GM19023 (cell line): ENCODE data around the gene RELA.
"Not testable (repeated sequence)": the region's sequence is repeated elsewhere in the genome, so short reads cannot be mapped to it uniquely, and the experiment has no call there.

Source experiments
- ATAC-seq: cut with Tn5 transposase; IDR thresholded peaks from one replicate; pipeline ENCODE4 v1.9.1; 2021; ENCODE audit warnings: mild to moderate bottlenecking, moderate library complexity; ENCODE audit not compliant: unreplicated experiment

The RELA gene

GRCh38 chr11:65649656-65650546, 12.8 kb downstream of the RELA start:
- ATAC-seq = no peak

DNA sequence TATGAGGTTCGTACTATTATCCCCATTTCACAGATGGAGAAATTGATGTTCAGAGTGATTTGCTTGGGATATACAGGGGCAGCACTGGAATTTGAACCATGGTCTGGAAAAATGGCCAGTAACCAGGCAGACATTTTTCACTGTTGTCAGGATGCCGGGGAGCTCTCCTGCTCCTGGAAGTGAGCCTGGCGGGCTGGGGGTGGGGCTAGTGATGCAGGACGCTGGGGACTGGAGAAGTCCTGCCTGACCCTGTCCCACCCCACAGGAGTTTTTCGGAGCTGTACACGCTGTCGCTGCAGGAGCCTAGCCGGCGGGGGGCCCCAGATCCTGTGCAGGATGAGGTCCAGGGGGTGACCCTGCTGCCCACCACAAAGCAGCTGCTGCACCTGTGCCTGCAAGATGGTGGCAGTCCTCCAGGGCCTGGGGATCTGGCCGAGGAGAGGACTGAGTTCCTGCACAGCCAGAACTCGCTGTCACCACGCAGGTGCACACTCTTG, 13.7 kb downstream of the RELA start:
- no peak for ATAC-seq

DNA sequence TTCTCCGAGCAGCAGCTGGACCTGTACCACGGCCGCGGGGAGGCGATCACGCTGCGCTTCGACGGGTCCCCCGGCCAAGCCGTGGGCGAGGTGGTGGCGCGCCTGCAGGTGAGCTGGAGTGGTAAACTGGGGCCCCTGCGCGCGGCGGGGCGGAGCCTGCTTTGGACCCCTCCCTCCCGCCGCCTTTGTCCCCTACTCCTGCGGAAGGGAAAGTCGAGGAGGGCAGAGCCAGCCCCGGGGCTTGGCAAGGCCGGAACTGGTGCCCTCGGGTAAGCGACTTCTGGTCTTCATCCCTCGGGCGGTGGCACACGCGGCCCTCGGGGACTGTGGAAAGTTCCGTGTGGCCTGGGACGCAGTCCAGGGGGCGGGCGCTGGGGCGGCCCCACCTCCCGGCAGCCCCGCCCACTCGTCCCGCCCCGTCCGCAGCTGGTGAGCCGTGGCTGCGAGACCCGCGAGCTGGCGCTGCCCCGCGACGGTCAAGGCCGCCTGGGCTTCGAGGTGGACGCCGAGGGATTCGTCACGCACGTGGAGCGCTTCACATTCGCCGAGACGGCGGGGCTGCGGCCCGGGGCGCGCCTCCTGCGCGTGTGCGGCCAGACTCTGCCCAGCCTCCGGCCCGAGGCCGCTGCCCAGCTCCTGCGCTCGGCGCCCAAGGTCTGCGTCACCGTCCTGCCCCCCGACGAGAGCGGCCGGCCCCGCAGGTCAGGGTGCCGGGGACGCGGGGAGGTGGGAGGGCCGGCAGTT, 15.6 kb downstream of the RELA start:
- ATAC-seq = no peak

DNA sequence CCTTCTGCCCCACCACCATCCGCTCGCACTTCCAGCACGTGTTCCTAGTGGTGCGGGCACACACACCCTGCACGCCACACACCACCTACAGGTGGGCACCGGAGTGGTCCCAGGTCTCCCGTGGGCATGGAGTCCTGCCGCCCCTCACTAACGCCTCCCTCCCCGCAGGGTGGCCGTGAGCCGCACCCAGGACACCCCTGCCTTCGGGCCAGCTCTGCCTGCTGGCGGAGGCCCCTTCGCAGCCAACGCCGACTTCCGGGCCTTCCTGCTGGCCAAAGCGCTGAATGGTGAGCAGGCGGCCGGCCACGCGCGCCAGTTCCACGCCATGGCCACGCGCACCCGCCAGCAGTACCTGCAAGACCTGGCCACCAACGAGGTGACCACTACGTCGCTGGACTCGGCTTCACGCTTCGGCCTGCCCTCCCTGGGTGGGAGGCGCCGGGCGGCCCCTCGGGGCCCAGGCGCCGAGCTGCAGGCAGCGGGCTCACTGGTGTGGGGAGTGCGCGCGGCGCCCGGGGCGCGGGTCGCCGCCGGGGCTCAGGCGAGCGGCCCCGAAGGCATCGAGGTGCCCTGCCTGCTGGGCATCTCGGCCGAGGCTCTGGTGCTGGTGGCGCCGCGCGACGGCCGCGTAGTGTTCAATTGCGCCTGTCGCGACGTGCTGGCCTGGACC, 16.3 kb downstream of the RELA start:
- no peak for ATAC-seq

DNA sequence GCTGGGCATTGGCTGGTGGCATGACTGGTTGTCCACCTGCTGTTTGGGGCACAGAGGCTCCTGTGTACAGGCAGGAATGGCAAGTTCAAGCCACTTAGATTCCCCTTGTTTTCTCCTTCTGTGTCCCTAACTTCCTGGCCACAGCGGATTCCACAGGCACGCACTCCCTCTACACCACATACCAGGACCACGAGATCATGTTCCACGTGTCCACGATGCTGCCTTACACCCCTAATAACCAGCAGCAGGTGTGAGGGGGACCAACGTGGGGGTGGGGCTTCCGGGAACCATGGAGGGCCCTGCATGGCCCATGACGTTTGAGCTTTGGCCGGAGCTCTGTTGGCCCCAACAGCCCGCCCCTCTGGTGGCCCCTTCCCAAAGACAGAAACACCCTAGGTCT, 17.0 kb downstream of the RELA start:
- ATAC-seq = no peak

DNA sequence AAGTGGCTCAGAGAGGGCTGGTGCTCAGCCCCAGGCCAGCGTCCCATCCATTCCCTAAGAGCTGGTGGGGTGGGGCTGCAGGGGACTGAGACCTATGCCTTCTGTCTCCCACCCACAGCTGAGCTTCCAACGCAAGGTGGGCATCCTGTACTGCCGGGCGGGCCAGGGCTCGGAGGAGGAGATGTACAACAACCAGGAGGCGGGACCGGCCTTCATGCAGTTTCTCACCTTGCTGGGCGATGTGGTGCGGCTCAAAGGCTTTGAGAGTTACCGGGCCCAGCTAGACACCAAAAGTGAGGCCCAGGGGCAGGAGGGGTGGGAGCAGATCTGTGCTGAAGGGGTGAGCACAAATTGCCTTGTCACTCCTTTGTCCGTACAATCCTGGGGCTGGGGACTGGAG, 17.9 kb downstream of the RELA start:
- ATAC-seq = no peak

DNA sequence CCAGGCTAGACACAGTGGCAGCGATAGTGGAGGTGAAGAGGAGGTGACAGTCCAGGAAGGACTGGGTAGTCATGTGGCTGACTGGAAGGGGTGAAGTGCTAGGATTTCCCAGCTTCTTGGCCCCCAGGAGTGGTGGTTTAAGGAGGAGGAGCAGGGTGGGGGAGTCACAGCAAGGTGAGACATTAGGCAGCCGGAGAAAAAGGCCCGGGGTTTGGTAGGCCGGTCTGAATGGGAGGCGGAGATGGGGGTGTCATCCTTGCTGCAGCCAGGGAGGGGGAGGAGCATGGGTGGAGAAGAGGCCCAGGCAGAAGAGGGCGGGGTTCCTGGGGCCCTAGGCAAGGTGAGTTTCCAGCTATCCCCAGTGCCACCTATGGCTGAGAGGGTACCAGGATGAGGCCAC, 18.7 kb downstream of the RELA start:
- no peak for ATAC-seq

- no peak for ATAC-seq
Observed at GRCh38 chr11:65642014-65642671, 20.6 kb downstream of the RELA start.

DNA sequence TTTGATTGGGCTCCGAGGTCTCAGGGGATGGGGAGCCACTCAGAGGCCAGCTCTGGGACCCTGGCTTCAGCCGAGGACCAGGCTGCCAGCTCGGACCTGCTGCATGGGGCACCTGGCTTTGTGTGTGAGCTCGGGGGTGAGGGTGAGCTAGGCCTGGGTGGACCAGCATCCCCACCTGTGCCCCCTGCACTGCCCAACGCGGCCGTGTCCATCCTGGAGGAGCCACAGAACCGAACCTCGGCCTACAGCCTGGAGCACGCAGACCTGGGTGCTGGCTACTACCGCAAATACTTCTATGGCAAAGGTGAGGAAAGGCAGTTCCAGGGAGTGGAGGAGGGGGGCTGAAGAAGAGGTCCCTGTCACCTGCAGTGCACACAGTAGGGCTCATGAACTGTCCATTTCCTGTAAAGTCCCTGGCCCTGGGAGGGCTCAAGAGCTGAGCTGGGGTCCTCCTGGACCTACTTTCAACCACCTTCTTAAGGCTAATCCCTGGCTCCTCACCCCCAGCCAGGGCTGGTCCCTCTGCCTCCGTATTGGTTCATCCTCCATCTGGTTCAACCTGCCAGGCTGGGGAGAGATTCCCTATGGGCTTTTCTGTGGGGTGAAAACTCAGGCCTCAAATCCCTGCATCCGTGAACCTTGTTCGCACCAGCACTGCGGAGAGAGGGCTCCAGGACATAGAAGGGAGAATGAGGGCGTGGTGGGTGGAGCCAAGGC, 21.3 kb downstream of the RELA start:
- ATAC-seq = no peak

DNA sequence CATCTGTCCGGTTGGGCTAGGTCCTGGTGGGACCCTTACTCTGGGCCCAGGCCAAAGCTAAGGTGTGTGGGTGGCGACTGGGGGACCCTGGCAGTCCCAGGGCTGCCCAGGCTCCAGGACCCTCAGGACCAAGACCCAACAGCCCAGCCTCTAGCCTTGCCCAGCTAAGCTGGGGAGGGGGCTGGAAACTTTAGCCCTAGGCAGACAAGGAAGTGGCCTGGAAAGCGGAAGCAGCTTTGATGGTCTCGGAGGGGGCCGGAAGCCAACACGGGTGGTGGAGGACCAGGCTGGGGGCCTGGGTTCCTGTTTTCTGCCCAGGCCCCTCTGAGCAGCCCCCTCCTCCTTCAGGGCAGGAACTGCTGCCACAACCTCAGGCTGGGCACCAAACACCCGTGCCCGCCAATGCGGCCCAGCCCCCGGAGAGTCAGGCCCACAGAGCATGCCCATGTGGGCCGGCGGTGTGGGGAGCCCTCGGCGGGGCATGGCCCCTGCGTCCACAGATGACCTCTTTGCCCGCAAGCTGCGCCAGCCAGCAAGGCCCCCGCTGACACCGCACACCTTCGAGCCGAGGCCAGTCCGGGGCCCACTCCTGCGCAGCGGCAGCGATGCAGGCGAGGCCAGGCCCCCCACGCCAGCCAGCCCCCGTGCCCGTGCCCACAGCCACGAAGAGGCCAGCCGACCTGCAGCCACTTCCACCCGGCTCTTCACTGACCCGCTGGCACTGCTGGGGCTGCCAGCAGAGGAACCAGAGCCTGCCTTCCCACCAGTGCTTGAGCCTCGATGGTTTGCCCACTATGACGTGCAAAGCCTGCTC, 22.0 kb downstream of the RELA start:
- no peak for ATAC-seq

DNA sequence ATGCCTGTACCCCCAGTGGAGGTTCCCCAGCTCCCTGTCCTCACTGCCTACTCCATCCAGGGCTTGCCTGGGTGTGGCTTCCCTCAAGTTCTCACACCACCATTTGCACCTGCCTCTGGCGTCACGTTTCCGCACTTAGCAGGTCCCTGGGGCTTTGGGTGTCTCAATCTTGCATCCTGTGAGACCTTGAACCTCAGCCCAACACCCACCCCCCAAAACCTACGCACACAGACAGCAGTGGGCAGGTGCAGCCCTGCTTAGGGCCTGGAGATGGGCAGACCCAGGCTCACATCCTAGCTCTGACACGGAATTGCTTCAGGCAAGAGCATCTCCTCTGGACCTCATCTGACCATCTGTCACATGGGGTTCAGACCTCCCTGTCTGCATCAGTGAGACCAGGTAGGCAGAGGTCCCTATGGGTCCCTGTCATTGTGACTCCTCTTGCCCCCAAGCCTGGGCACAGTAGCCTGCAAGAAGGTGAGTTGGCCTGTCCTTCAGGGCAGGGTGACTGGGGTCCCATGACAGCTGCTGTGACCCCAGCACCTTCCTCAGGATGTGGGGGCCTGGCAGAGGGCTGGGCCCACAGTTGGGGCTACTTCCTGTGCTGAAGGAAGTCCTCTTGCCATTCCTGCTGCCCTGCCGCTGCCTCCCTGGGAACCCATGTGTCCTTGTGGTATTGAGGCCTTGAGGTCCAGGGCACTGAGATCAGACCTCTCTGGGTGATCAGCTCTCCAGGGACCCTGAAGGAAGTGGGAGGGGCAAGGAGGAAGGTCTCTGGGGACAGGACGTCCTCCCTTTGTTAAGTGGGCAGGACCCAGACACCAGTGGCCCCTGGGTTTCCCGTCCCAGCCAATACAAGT, 22.9 kb downstream of the RELA start:
- ATAC-seq = peak; percentile 34

DNA sequence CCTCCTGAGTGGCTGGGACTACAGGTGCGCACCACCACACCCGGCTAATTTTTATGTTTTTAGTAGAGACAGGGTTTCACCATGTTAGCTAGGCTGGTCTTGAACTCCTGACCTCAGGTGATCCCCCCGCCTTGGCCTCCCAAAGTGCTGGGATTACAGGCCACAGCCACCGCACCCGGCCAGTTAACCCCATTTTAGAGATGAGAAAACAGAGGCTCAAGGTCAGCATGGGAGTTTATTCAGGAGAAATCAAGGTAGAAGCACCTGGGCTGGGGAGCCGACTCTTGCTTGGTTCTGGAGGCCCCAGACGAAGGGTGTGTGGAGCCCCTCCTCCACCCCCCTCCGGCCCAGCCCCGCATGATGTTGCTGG, 23.5 kb downstream of the RELA start:
- not testable (repeated sequence) for ATAC-seq

GRCh38 chr11:65637794-65638419, 24.8 kb downstream of the RELA start, which contains the start of gene SIPA1:
Gene SIPA1, plus strand, starts transcription at chr11:65638101. Its CDS starts 2,821 bp downstream, at chr11:65640922.
- peak; percentile 48 for ATAC-seq

DNA sequence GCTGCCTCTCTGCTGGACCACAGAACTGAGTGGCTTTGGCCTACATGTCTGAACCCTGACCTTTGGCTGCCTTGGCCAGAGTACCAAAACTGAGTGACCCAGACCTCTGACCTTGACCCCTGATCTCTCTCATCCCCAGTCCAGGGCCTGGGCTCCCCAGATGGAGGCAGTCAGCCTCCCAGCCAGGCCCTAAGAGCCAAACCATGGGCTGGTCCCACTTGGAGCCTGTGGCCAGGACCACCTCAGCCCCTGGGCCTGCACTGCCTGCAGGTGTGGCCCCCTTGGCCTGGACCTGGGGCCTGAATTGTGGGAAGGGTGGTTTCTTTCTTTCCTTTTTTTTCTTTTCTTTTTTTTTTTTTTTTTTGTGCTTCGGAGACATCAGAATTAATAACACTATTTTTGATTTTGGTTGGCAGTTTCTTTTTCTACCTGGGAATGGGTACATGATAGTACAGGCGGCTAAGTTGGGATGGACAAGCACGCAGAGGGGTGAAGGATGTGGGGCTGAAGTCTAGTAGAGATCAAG, 25.6 kb downstream of the RELA start:
- ATAC-seq = no peak

DNA sequence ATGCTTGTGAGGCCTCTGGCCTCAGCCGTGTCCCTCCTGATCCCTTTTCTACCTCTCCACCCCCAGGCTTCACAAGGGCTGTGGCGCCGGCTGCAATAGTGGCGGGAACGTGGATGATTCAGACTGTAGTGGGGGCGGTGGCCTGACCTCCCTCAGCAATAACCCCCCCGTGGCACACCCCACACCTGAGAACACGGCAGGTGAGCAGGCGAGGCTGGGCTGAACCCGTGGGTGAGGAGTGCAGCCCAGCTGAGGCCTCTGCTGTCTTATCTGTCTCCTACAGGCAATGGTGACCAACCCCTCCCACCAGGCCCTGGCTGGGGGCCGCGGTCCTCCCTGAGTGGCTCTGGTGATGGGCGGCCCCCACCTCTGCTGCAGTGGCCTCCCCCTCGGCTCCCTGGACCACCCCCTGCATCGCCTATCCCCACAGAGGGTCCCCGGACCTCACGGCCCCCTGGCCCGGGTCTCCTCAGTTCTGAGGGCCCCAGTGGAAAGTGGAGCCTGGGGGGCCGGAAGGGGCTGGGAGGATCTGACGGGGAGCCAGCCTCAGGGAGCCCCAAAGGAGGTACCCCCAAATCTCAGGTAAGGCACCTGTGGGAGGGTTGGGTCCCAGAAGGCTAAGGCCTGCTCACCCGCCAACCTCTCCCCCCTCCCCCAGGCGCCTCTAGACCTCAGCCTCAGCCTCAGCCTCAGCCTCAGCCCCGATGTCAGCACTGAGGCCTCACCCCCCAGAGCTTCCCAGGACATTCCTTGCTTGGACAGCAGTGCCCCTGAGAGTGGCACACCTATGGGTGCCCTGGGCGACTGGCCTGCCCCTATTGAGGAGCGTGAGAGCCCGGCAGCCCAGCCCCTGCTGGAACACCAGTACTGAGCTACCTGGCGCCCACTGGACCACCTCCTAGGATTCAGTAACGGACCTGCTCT, 26.3 kb downstream of the RELA start:
- no peak for ATAC-seq

GRCh38 chr11:65634905-65635731, 27.6 kb downstream of the RELA start:
- ATAC-seq = no peak
